NB4 (cell line): ENCODE results near the gene FAM3D.
"Not testable (repeated sequence)": the region's sequence is repeated elsewhere in the genome, so short reads cannot be mapped to it uniquely, and the experiment has no call there.

Source experiments
- DNase-seq: peaks from one replicate; pipeline ENCODE4 v3.0.0; 2010; ENCODE audit warnings: low read depth
- H3K4me3 ChIP-seq: one replicate; pipeline ENCODE4 v1.5.1; 2011; ENCODE audit warnings: mild to moderate bottlenecking, low read depth, low read length, moderate library complexity
- CTCF ChIP-seq: IDR thresholded peaks from one replicate; pipeline ENCODE4 v1.5.1; 2012; ENCODE audit warnings: low read depth, low read length
- MAX ChIP-seq: IDR thresholded peaks from 2 replicates; pipeline ENCODE4 v1.6.1; 2011; ENCODE audit warnings: low read depth, low read length
- MYC ChIP-seq: IDR thresholded peaks from 2 replicates; pipeline ENCODE4 v1.6.1; 2011; ENCODE audit warnings: low read depth, low read length
- POLR2A ChIP-seq: IDR thresholded peaks from 2 replicates; pipeline ENCODE4 v1.6.1; 2011; ENCODE audit warnings: mild to moderate bottlenecking; ENCODE audit not compliant: insufficient read length; ENCODE audit errors: extremely low read depth

The FAM3D gene

GRCh38 chr3:58680879-58681525 lies 14.4 kb upstream of the FAM3D start:
- H3K4me3 ChIP-seq, result no peak overlapping the region
- no peak for DNase-seq
- TF ChIP-seq MAX (no peak), MYC (no peak), POLR2A (no peak), CTCF (no peak)

- H3K4me3 ChIP-seq, result no peak overlapping the region
- DNase-seq, result no peak
- TF ChIP-seq MYC, result no peak
- no peak for TF ChIP-seq MAX
- no peak for TF ChIP-seq CTCF
- no peak for TF ChIP-seq POLR2A
Measured at GRCh38 chr3:58679974-58680666, 13.5 kb upstream of the FAM3D start.

- TF ChIP-seq MAX (no peak), CTCF (no peak), POLR2A (no peak), MYC (no peak)
- DNase-seq, result no peak
- no peak overlapping the region for H3K4me3 ChIP-seq
Measured at GRCh38 chr3:58679446-58679845, 12.9 kb upstream of the FAM3D start.

- DNase-seq, H3K4me3 ChIP-seq: not testable (repeated sequence)
Measured at GRCh38 chr3:58678177-58678970, 11.8 kb upstream of the FAM3D start.

GRCh38 chr3:58672880-58673279 lies 6.3 kb upstream of the FAM3D start:
- no peak for DNase-seq
- TF ChIP-seq MYC (no peak), MAX (no peak), POLR2A (no peak), CTCF (no peak)
- no peak overlapping the region for H3K4me3 ChIP-seq

- no peak overlapping the region for H3K4me3 ChIP-seq
- no peak for DNase-seq
- no peak for TF ChIP-seq POLR2A
- TF ChIP-seq MYC, result no peak
- TF ChIP-seq CTCF, result no peak
Measured at GRCh38 chr3:58672451-58672850, 5.9 kb upstream of the FAM3D start.
